Measurements from ENCODE around the gene HPF1.

HPF1 gene

GRCh38 chr4:169727616-169728015, 30.1 kb downstream of the HPF1 start:
- no peak for FAIRE-seq
- no peak for TF ChIP-seq POLR2AphosphoS5 (IDR thresholded peaks at IDR 0.05; ENCODE audit: low read depth, low read length)
- no peak for TF ChIP-seq POLR2A (IDR thresholded peaks at IDR 0.05; ENCODE audit: low read depth, low read length)
- no peak for TF ChIP-seq TAF1 (IDR thresholded peaks at IDR 0.05; ENCODE audit: borderline replicate concordance, low read depth, low read length)
- no peak for DNase-seq (ENCODE audit: insufficient read length)

- TF ChIP-seq POLR2AphosphoS5 (IDR thresholded peaks at IDR 0.05; ENCODE audit: low read depth, low read length), result 0 out of 2 replicates have a peak, but pooled peaks have one; percentile 18
- no peak for TF ChIP-seq TAF1 (IDR thresholded peaks at IDR 0.05; ENCODE audit: borderline replicate concordance, low read depth, low read length)
- DNase-seq (ENCODE audit: insufficient read length) (no peak), FAIRE-seq (no peak)
Observed at GRCh38 chr4:169724260-169724659, 33.5 kb downstream of the HPF1 start.

- TF ChIP-seq TAF1 (IDR thresholded peaks at IDR 0.05; ENCODE audit: borderline replicate concordance, low read depth, low read length) (no peak), POLR2A (IDR thresholded peaks at IDR 0.05; ENCODE audit: low read depth, low read length) (no peak), POLR2AphosphoS5 (IDR thresholded peaks at IDR 0.05; ENCODE audit: low read depth, low read length) (no peak)
- FAIRE-seq, result no peak
- DNase-seq (ENCODE audit: insufficient read length), result no peak
Observed at GRCh38 chr4:169723207-169723965, 34.4 kb downstream of the HPF1 start.

- TF ChIP-seq POLR2AphosphoS5 (IDR thresholded peaks at IDR 0.05; ENCODE audit: low read depth, low read length) (no peak), POLR2A (IDR thresholded peaks at IDR 0.05; ENCODE audit: low read depth, low read length) (no peak), TAF1 (IDR thresholded peaks at IDR 0.05; ENCODE audit: borderline replicate concordance, low read depth, low read length) (no peak)
- FAIRE-seq, result no peak
- no peak for DNase-seq (ENCODE audit: insufficient read length)
Observed at GRCh38 chr4:169720529-169720928, 37.2 kb downstream of the HPF1 start.

- DNase-seq (ENCODE audit: insufficient read length), result no peak
- no peak for FAIRE-seq
- TF ChIP-seq POLR2AphosphoS5 (IDR thresholded peaks at IDR 0.05; ENCODE audit: low read depth, low read length) (no peak), TAF1 (IDR thresholded peaks at IDR 0.05; ENCODE audit: borderline replicate concordance, low read depth, low read length) (no peak), POLR2A (IDR thresholded peaks at IDR 0.05; ENCODE audit: low read depth, low read length) (no peak)
Observed at GRCh38 chr4:169716677-169717076, 41.1 kb downstream of the HPF1 start.

- DNase-seq (ENCODE audit: insufficient read length) (no peak), FAIRE-seq (peak; percentile 51)
- no peak for TF ChIP-seq POLR2A (IDR thresholded peaks at IDR 0.05; ENCODE audit: low read depth, low read length)
- no peak for TF ChIP-seq TAF1 (IDR thresholded peaks at IDR 0.05; ENCODE audit: borderline replicate concordance, low read depth, low read length)
- no peak for TF ChIP-seq POLR2AphosphoS5 (IDR thresholded peaks at IDR 0.05; ENCODE audit: low read depth, low read length)
Observed at GRCh38 chr4:169715826-169716225, 41.9 kb downstream of the HPF1 start.

GRCh38 chr4:169707958-169708643, 49.6 kb downstream of the HPF1 start:
- TF ChIP-seq POLR2AphosphoS5 (IDR thresholded peaks at IDR 0.05; ENCODE audit: low read depth, low read length), result no peak
- TF ChIP-seq TAF1 (IDR thresholded peaks at IDR 0.05; ENCODE audit: borderline replicate concordance, low read depth, low read length), result no peak
- no peak for TF ChIP-seq POLR2A (IDR thresholded peaks at IDR 0.05; ENCODE audit: low read depth, low read length)
- FAIRE-seq, result no peak
- DNase-seq (ENCODE audit: insufficient read length), result no peak

- DNase-seq (ENCODE audit: insufficient read length), result no peak
- TF ChIP-seq POLR2A (IDR thresholded peaks at IDR 0.05; ENCODE audit: low read depth, low read length), result no peak
- no peak for TF ChIP-seq POLR2AphosphoS5 (IDR thresholded peaks at IDR 0.05; ENCODE audit: low read depth, low read length)
- no peak for TF ChIP-seq TAF1 (IDR thresholded peaks at IDR 0.05; ENCODE audit: borderline replicate concordance, low read depth, low read length)
- FAIRE-seq, result no peak
Observed at GRCh38 chr4:169698331-169698730, 59.4 kb downstream of the HPF1 start.

GRCh38 chr4:169690787-169691186, 67.0 kb downstream of the HPF1 start:
- DNase-seq (ENCODE audit: insufficient read length) (no peak), FAIRE-seq (no peak)

GRCh38 chr4:169689681-169690080, 68.1 kb downstream of the HPF1 start:
- DNase-seq (ENCODE audit: insufficient read length), result no peak
- TF ChIP-seq POLR2A (IDR thresholded peaks at IDR 0.05; ENCODE audit: low read depth, low read length) (no peak), TAF1 (IDR thresholded peaks at IDR 0.05; ENCODE audit: borderline replicate concordance, low read depth, low read length) (no peak), POLR2AphosphoS5 (IDR thresholded peaks at IDR 0.05; ENCODE audit: low read depth, low read length) (no peak)
- no peak for FAIRE-seq

More at GRCh38 chr4:169690787-169691186, 67.0 kb downstream of the HPF1 start:
- TF ChIP-seq TAF1 (IDR thresholded peaks at IDR 0.05; ENCODE audit: borderline replicate concordance, low read depth, low read length), result no peak
- TF ChIP-seq POLR2AphosphoS5 (IDR thresholded peaks at IDR 0.05; ENCODE audit: low read depth, low read length), result no peak
- TF ChIP-seq POLR2A (IDR thresholded peaks at IDR 0.05; ENCODE audit: low read depth, low read length), result no peak

- no peak for FAIRE-seq
- TF ChIP-seq POLR2A (IDR thresholded peaks at IDR 0.05; ENCODE audit: low read depth, low read length), result no peak
- no peak for TF ChIP-seq TAF1 (IDR thresholded peaks at IDR 0.05; ENCODE audit: borderline replicate concordance, low read depth, low read length)
- TF ChIP-seq POLR2AphosphoS5 (IDR thresholded peaks at IDR 0.05; ENCODE audit: low read depth, low read length), result no peak
- no peak for DNase-seq (ENCODE audit: insufficient read length)
Observed at GRCh38 chr4:169682372-169683047, 75.2 kb downstream of the HPF1 start.
